HEK293 (cell line): ENCODE data around the gene STAMBP.

Experiments
- CTCF ChIA-PET: fragments of 350-600 bp; formaldehyde crosslinking; extraction: SDS; loops from one replicate; lab custom pipeline; 2021; ENCODE audit warnings: antibody characterized with exemption; lab: Yijun Ruan, JAX
- POLR2A ChIA-PET: fragments of 300-600 bp; formaldehyde crosslinking; extraction: SDS; loops from one replicate; lab custom pipeline; 2020; ENCODE audit warnings: antibody characterized with exemption, inconsistent platforms; lab: Yijun Ruan, JAX
- H3K27ac ChIP-seq: fragments of 200-500 bp; sonication (Bioruptor generic); 2 replicates; pipeline ENCODE4 v1.5.1; 2014; ENCODE audit warnings: low read depth, low read length, control low read depth, inconsistent platforms; ENCODE audit errors: extremely low read depth
- H3K36me3 ChIP-seq, 2 experiments: fragments of 200-500 bp in 1 of 2; sonication (Bioruptor generic) in 1 of 2; 1 replicate in 1 of 2; 2 replicates in 1 of 2; pipeline ENCODE4 v1.5.1; 2014 to 2017; ENCODE audit warnings: inconsistent platforms in 2 of 2, low read length in 2 of 2; ENCODE audit not compliant: control insufficient read depth in 2 of 2, insufficient read depth in 1 of 2
- H3K4me1 ChIP-seq: fragments of 200-500 bp; sonication (Bioruptor generic); 2 replicates; pipeline ENCODE4 v1.5.1; 2014; ENCODE audit warnings: mild to moderate bottlenecking, low read length, inconsistent platforms; ENCODE audit not compliant: control insufficient read depth, insufficient read depth
- H3K4me3 ChIP-seq: 2 replicates; pipeline ENCODE4 v1.5.1; 2011; ENCODE audit warnings: low read depth, mild to moderate bottlenecking, control low read depth, low read length, moderate library complexity
- H3K9me3 ChIP-seq: fragments of 200-500 bp; sonication (Bioruptor generic); 2 replicates; pipeline ENCODE4 v1.5.1; 2014; ENCODE audit warnings: low read depth, low read length, inconsistent platforms; ENCODE audit not compliant: control insufficient read depth, insufficient read depth
- MYNN ChIP-seq: fragments of 450-650 bp; formaldehyde crosslinking; IDR thresholded peaks from 2 replicates; pipeline ENCODE4 v1.5.1; 2016; ENCODE audit warnings: missing biosample characterization, missing genetic modification characterization, borderline replicate concordance
- OSR2 ChIP-seq: fragments of 450-650 bp; formaldehyde crosslinking; IDR thresholded peaks from 2 replicates; pipeline ENCODE4 v1.5.1; 2016; ENCODE audit warnings: missing biosample characterization, missing genetic modification characterization
- TCF7L2 ChIP-seq: IDR thresholded peaks from 2 replicates; pipeline ENCODE4 v1.6.1; 2011; ENCODE audit warnings: low read depth, mild to moderate bottlenecking, inconsistent platforms, low read length, moderate library complexity, borderline replicate concordance
- ZBTB17 ChIP-seq: fragments of 450-650 bp; formaldehyde crosslinking; IDR thresholded peaks from 2 replicates; pipeline ENCODE4 v1.5.1; 2016; ENCODE audit warnings: missing biosample characterization, missing genetic modification characterization
- ZBTB7A ChIP-seq: fragments of 450-650 bp; formaldehyde crosslinking; IDR thresholded peaks from 2 replicates; pipeline ENCODE4 v1.5.1; 2016; ENCODE audit warnings: low read depth, missing biosample characterization, missing genetic modification characterization
- ZFP37 ChIP-seq: fragments of 450-650 bp; formaldehyde crosslinking; IDR thresholded peaks from 2 replicates; pipeline ENCODE4 v1.5.1; 2016; ENCODE audit warnings: missing biosample characterization, missing genetic modification characterization
- ZNF114 ChIP-seq: fragments of 450-650 bp; formaldehyde crosslinking; IDR thresholded peaks from 2 replicates; pipeline ENCODE4 v1.5.0; 2017; ENCODE audit warnings: missing biosample characterization, missing genetic modification characterization
- ZNF138 ChIP-seq: fragments of 450-650 bp; formaldehyde crosslinking; IDR thresholded peaks from 2 replicates; pipeline ENCODE4 v1.5.1; 2016; ENCODE audit warnings: missing biosample characterization, missing genetic modification characterization, borderline replicate concordance
- ZNF248 ChIP-seq: fragments of 450-650 bp; formaldehyde crosslinking; IDR thresholded peaks from 2 replicates; pipeline ENCODE4 v1.5.1; 2017; ENCODE audit warnings: missing biosample characterization, missing genetic modification characterization
- ZNF560 ChIP-seq: fragments of 450-650 bp; formaldehyde crosslinking; IDR thresholded peaks from 2 replicates; pipeline ENCODE4 v1.5.1; 2017; ENCODE audit warnings: missing biosample characterization, missing genetic modification characterization, borderline replicate concordance
- ZNF654 ChIP-seq: fragments of 450-650 bp; formaldehyde crosslinking; IDR thresholded peaks from 2 replicates; pipeline ENCODE4 v1.5.1; 2016; ENCODE audit warnings: low read depth, missing biosample characterization, missing genetic modification characterization
- ZNF664 ChIP-seq: fragments of 450-650 bp; formaldehyde crosslinking; IDR thresholded peaks from 2 replicates; pipeline ENCODE4 v1.5.1; 2016; ENCODE audit warnings: missing biosample characterization, missing genetic modification characterization
- ZNF830 ChIP-seq: fragments of 450-650 bp; IDR thresholded peaks from 2 replicates; pipeline ENCODE4 v1.5.0; 2018; ENCODE audit warnings: missing biosample characterization, missing genetic modification characterization, low read depth, mild to moderate bottlenecking, moderate library complexity
- ZNF837 ChIP-seq: fragments of 450-650 bp; formaldehyde crosslinking; IDR thresholded peaks from 2 replicates; pipeline ENCODE4 v1.5.1; 2016; ENCODE audit warnings: missing biosample characterization, missing genetic modification characterization
- TF ChIP-seq, protein P1 (sequence below): fragments of 450-650 bp; formaldehyde crosslinking; IDR thresholded peaks from 2 replicates; pipeline ENCODE4 v1.5.1; 2016; ENCODE audit warnings: missing biosample characterization, missing genetic modification characterization
- TF ChIP-seq, protein P2 (sequence below): fragments of 450-650 bp; formaldehyde crosslinking; IDR thresholded peaks from 2 replicates; pipeline ENCODE4 v1.5.1; 2016; ENCODE audit warnings: missing biosample characterization, missing genetic modification characterization
- TF ChIP-seq, protein P3 (sequence below): fragments of 450-650 bp; formaldehyde crosslinking; IDR thresholded peaks from 2 replicates; pipeline ENCODE4 v1.5.1; 2016; ENCODE audit warnings: missing biosample characterization, missing genetic modification characterization

Gene STAMBP

DNA sequence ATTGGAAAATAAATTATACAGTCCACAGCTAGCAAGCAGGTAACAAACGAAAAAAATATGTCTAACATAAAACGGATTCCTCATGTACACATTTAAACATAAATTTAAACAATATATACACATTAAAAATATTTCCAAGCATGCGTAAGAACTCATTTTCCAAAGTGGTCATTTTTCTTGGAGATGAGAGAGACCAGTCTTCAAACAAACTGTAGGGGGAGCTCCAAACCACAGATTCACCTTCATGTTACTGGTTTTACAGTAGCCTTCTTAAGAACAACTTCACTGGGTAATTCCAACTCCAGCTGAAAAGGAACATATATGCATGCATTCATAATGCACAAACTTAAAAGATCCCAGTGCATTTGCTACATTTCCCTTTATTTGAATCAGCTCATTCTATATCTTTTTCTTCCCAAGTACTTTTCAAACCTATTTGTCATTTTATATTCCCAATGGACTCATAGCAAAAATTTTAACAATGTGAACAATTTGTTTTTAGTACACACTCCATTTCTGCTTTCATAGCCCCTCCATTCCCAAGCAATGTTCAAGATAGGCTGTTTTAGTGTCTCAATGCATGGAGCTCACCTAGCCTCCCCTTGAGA, 4.7 kb upstream of the STAMBP start:
- POLR2A ChIA-PET, result interaction anchor here (1.5 kb wide), 1 partner anchor 87 kb away, joined by 6 read pairs; the partner anchor contains the start of gene TPRKB
- CTCF ChIA-PET, result interaction anchor here (0.6 to 7.7 kb wide), 42 partner anchors 8 to 767 kb away, joined by 3 to 155 read pairs (median 4); partner anchors contain the start of genes BOLA3 and MOB1A

DNA sequence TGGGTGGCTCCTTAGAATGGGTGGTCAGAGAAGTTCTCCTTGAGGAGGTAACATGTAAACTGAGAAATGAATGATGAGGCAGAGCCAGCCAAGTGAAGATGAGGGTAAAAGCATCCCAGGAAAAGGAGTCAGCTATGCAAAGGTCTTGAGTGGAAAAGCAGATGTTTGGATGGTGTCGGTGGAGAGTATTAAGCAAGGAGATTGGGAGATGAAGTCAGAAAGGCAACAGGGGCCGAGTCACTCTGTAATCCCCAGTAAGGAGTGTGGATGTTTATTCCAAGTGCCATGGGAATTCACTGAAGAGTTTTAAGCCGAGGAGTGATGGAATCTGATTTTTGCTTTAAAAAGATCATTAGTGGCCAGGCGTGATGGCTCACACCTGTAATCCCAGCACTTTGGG, 3.4 kb upstream of the STAMBP start:
- POLR2A ChIA-PET, result no interaction called here
- no peak overlapping the region for H3K27ac ChIP-seq

More for the DNA sequence above, 4.7 kb upstream of the STAMBP start:
- Histone ChIP-seq H3K4me1 (no peaks in the 10 kb centered on the region), H3K36me3 (no peaks in the 10 kb centered on the region), H3K27ac (no peak overlapping the region), H3K9me3 (no peaks in the 10 kb centered on the region), H3K4me3 (no peak overlapping the region)
- TF ChIP-seq OSR2, result 0 out of 2 replicates have a peak, but pooled peaks have one; percentile 29
- TF ChIP-seq ZNF114, result no peak
- no peak for TF ChIP-seq ZNF837 (tag by site-specific recombination)
- TF ChIP-seq, protein P1, sequence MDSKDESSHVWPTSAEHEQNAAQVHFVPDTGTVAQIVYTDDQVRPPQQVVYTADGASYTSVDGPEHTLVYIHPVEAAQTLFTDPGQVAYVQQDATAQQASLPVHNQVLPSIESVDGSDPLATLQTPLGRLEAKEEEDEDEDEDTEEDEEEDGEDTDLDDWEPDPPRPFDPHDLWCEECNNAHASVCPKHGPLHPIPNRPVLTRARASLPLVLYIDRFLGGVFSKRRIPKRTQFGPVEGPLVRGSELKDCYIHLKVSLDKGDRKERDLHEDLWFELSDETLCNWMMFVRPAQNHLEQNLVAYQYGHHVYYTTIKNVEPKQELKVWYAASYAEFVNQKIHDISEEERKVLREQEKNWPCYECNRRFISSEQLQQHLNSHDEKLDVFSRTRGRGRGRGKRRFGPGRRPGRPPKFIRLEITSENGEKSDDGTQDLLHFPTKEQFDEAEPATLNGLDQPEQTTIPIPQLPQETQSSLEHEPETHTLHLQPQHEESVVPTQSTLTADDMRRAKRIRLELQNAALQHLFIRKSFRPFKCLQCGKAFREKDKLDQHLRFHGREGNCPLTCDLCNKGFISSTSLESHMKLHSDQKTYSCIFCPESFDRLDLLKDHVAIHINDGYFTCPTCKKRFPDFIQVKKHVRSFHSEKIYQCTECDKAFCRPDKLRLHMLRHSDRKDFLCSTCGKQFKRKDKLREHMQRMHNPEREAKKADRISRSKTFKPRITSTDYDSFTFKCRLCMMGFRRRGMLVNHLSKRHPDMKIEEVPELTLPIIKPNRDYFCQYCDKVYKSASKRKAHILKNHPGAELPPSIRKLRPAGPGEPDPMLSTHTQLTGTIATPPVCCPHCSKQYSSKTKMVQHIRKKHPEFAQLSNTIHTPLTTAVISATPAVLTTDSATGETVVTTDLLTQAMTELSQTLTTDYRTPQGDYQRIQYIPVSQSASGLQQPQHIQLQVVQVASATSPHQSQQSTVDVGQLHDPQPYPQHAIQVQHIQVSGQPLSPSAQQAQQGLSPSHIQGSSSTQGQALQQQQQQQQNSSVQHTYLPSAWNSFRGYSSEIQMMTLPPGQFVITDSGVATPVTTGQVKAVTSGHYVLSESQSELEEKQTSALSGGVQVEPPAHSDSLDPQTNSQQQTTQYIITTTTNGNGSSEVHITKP (tag by site-specific recombination), result peak; percentile 40
- TF ChIP-seq, protein P2, sequence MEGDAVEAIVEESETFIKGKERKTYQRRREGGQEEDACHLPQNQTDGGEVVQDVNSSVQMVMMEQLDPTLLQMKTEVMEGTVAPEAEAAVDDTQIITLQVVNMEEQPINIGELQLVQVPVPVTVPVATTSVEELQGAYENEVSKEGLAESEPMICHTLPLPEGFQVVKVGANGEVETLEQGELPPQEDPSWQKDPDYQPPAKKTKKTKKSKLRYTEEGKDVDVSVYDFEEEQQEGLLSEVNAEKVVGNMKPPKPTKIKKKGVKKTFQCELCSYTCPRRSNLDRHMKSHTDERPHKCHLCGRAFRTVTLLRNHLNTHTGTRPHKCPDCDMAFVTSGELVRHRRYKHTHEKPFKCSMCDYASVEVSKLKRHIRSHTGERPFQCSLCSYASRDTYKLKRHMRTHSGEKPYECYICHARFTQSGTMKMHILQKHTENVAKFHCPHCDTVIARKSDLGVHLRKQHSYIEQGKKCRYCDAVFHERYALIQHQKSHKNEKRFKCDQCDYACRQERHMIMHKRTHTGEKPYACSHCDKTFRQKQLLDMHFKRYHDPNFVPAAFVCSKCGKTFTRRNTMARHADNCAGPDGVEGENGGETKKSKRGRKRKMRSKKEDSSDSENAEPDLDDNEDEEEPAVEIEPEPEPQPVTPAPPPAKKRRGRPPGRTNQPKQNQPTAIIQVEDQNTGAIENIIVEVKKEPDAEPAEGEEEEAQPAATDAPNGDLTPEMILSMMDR (tag by site-specific recombination), result peak; percentile 43; the same call in 1 of the 2 replicates
- TF ChIP-seq ZNF560 (tag by site-specific recombination), result no peak
- TF ChIP-seq ZFP37, result no peak
- no peak for TF ChIP-seq TCF7L2
- TF ChIP-seq ZNF664 (tag by site-specific recombination), result no peak
- TF ChIP-seq ZNF248, result no peak
- TF ChIP-seq, protein P3, sequence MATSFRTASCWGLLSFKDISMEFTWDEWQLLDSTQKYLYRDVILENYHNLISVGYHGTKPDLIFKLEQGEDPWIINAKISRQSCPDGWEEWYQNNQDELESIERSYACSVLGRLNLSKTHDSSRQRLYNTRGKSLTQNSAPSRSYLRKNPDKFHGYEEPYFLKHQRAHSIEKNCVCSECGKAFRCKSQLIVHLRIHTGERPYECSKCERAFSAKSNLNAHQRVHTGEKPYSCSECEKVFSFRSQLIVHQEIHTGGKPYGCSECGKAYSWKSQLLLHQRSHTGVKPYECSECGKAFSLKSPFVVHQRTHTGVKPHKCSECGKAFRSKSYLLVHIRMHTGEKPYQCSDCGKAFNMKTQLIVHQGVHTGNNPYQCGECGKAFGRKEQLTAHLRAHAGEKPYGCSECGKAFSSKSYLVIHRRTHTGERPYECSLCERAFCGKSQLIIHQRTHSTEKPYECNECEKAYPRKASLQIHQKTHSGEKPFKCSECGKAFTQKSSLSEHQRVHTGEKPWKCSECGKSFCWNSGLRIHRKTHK (tag by site-specific recombination), result no peak
- no peak for TF ChIP-seq ZNF138 (tag by site-specific recombination)
- TF ChIP-seq MYNN, result no peak
- no peak for TF ChIP-seq ZBTB7A (tag by site-specific recombination)
- peak; percentile 74 for TF ChIP-seq ZNF654 (tag by site-specific recombination)

More for the DNA sequence above, 3.4 kb upstream of the STAMBP start:
- CTCF ChIA-PET, result interaction anchor here (0.7 to 7.7 kb wide), 9 partner anchors 11 to 760 kb away, joined by 3 to 155 read pairs (median 3); partner anchors contain the start of genes BOLA3 and MTHFD2
- Histone ChIP-seq H3K4me1 (0 out of 2 replicates have a peak, but pooled peaks cover 4% of the 10 kb centered on the region), H3K36me3 (no peaks in the 10 kb centered on the region), H3K4me3 (no peak overlapping the region), H3K9me3 (no peaks in the 10 kb centered on the region)
- peak; percentile 33; the same call in 1 of the 2 replicates for TF ChIP-seq ZBTB17 (tag by site-specific recombination)
- TF ChIP-seq ZNF830 (tag by site-specific recombination), result no peak
